Bone marrow (tissue), 2 donors: Measurements from ENCODE around the gene PCDHB11.
"Not testable (repeated sequence)": the region's sequence is repeated elsewhere in the genome, so short reads cannot be mapped to it uniquely, and the experiment has no call there.

Source experiments
- DNase-seq, 2 donors: peaks; one replicate each; lab custom pipeline; 2025; lab: John Stamatoyannopoulos, UW

Gene PCDHB11

GRCh38 chr5:141236516-141237313, 37.3 kb downstream of the PCDHB11 start:
- DNase-seq, result no peak

GRCh38 chr5:141241496-141241895, 42.1 kb downstream of the PCDHB11 start:
- DNase-seq, result no peak

- DNase-seq, result no peak
These were observed 45.9 kb downstream of the PCDHB11 start, which contains the start of gene PCDHB15 for GRCh38 chr5:141245250-141245717. PCDHB15 (plus strand) TSS chr5:141245395; CDS start chr5:141245579, 184 bp downstream.

- DNase-seq, result not testable (repeated sequence)
These were observed 47.5 kb downstream of the PCDHB11 start for GRCh38 chr5:141246971-141247370.

- DNase-seq, result not testable (repeated sequence)
These were observed 48.0 kb downstream of the PCDHB11 start for GRCh38 chr5:141247434-141247833.

DNA sequence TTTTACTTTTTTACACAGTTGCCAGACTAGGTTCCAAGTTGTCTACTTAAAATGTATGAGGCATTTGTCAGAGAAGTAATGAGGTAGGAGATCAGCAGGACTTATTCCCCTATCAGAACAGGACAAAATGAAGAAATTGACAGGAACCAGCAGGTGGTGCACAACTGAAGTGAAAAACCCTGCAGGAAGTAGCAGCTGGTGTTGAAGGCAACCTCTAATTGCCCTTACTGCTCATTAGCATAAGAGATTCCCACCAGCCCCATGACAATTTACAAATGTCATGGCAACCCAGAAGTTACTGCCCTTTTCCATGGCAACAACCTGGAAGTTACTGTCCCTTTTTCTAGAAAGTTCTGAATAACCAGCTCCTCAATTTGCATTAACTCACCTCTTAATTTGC, 51.1 kb downstream of the PCDHB11 start:
- no peak for DNase-seq
